Neural progenitor cell (in vitro differentiated cells): ENCODE measurements around the gene PLEKHA6. TPM values are rescaled to one million over a fixed set of nuclear protein-coding genes. Genes with fewer than 3 reads are reported as not detected.

Experiments
- DNase-seq: peaks from one replicate; pipeline ENCODE4 v3.0.0-alpha.2; 2016; ENCODE audit warnings: low spot score
- H2AFZ ChIP-seq: fragments of 200-600 bp; sonication (generic); replicated peaks from 2 replicates; pipeline ENCODE4 v1.6.1; 2016; ENCODE audit warnings: antibody characterized with exemption
- H3F3A ChIP-seq: fragments of 200-600 bp; sonication (generic); 2 replicates; pipeline ENCODE4 v1.6.1; 2016; ENCODE audit warnings: antibody characterized with exemption, low read depth
- H3K27ac ChIP-seq: fragments of 200-600 bp; sonication (generic); 2 replicates; pipeline ENCODE4 v1.5.1; 2016; ENCODE audit warnings: mild to moderate bottlenecking
- H3K27me3 ChIP-seq: fragments of 200-600 bp; sonication (generic); 2 replicates; pipeline ENCODE4 v1.6.1; 2016; ENCODE audit warnings: mild to moderate bottlenecking, moderate library complexity
- H3K36me3 ChIP-seq: fragments of 200-600 bp; sonication (generic); 2 replicates; pipeline ENCODE4 v1.5.1; 2016
- H3K4me1 ChIP-seq: fragments of 200-600 bp; sonication (generic); 2 replicates; pipeline ENCODE4 v1.6.1; 2016; ENCODE audit warnings: mixed run types
- H3K4me2 ChIP-seq: fragments of 200-600 bp; sonication (generic); 2 replicates; pipeline ENCODE4 v1.6.1; 2016
- H3K4me3 ChIP-seq: fragments of 200-600 bp; sonication (generic); 2 replicates; pipeline ENCODE4 v1.5.1; 2016
- H3K79me2 ChIP-seq: fragments of 200-600 bp; sonication (generic); 2 replicates; pipeline ENCODE4 v1.6.1; 2016; ENCODE audit warnings: low read depth
- H3K9ac ChIP-seq: fragments of 200-600 bp; sonication (generic); 2 replicates; pipeline ENCODE4 v1.6.1; 2016
- H3K9me3 ChIP-seq: fragments of 200-600 bp; sonication (generic); 2 replicates; pipeline ENCODE4 v1.5.1; 2016; ENCODE audit warnings: low read depth
- H4K20me1 ChIP-seq: fragments of 200-600 bp; sonication (generic); 2 replicates; pipeline ENCODE4 v1.6.1; 2016; ENCODE audit warnings: low read depth
- H3K27ac Mint-ChIP-seq: 3 replicates; pipeline ENCODE4 v1.8.0; 2021; ENCODE audit warnings: mixed read lengths
- H3K27me3 Mint-ChIP-seq: 2 replicates; pipeline ENCODE4 v1.8.0; 2022; ENCODE audit warnings: low read depth, mild to moderate bottlenecking, inconsistent platforms, moderate library complexity, mixed read lengths; ENCODE audit not compliant: insufficient read depth
- H3K36me3 Mint-ChIP-seq: 3 replicates; pipeline ENCODE4 v1.8.0; 2021; ENCODE audit warnings: mixed read lengths
- H3K4me1 Mint-ChIP-seq: 3 replicates; pipeline ENCODE4 v1.8.0; 2021; ENCODE audit warnings: mixed read lengths
- H3K4me3 Mint-ChIP-seq: 3 replicates; pipeline ENCODE4 v1.8.0; 2021; ENCODE audit warnings: mild to moderate bottlenecking, moderate library complexity, mixed read lengths
- H3K9me3 Mint-ChIP-seq: 3 replicates; pipeline ENCODE4 v1.8.0; 2020; ENCODE audit warnings: mixed read lengths
- CTCF ChIP-seq: fragments of 200-600 bp; sonication (generic); IDR thresholded peaks from 2 replicates; pipeline ENCODE4 v1.5.1; 2017; ENCODE audit warnings: antibody characterized with exemption, mild to moderate bottlenecking
- EZH2 ChIP-seq: fragments of 200-600 bp; sonication (generic); IDR thresholded peaks from 2 replicates; pipeline ENCODE4 v1.6.1; 2017; ENCODE audit warnings: antibody characterized with exemption, mild to moderate bottlenecking, moderate library complexity
- EZH2phosphoT487 ChIP-seq: fragments of 200-600 bp; sonication (generic); IDR thresholded peaks from 2 replicates; pipeline ENCODE4 v1.6.1; 2017; ENCODE audit warnings: antibody characterized with exemption
- total RNA-seq: library from RNA; depleted of rRNA; stranded (reverse); fragments of >200 nt; gene quantifications from 2 replicates; pipeline ENCODE4 v1.2.3, GENCODE V29; 2015; ENCODE audit warnings: low replicate concordance

Gene PLEKHA6
- total RNA-seq, 1 donor from 2014 or later: 0.58 TPM

- Histone ChIP-seq H4K20me1 (peaks cover 69% of the 10 kb centered on the region), H2AFZ (no peak overlapping the region), H3K4me1 (peaks cover 7% of the 10 kb centered on the region), H3K9me3 (no peaks in the 10 kb centered on the region), H3K36me3 (peaks cover 4% of the 10 kb centered on the region), H3K4me2 (peak overlapping the region; percentile 93), H3K79me2 (peaks cover 82% of the 10 kb centered on the region), H3K27ac (no peak overlapping the region), H3F3A (peaks cover 13% of the 10 kb centered on the region), H3K9ac (peak overlapping the region; percentile 33), H3K4me3 (peak overlapping the region; percentile 96), H3K27me3 (no peaks in the 10 kb centered on the region)
- TF ChIP-seq CTCF: no peak
- no peak for TF ChIP-seq EZH2
- no peak for TF ChIP-seq EZH2phosphoT487
- Mint-ChIP-seq H3K27me3 (peaks cover 2% of the 10 kb centered on the region), H3K36me3 (peaks cover 14% of the 10 kb centered on the region), H3K27ac (no peak overlapping the region), H3K4me1 (peaks cover 22% of the 10 kb centered on the region), H3K9me3 (no peaks in the 10 kb centered on the region), H3K4me3 (peak overlapping the region; percentile 99)
- DNase-seq: peak; percentile 47
Measured at GRCh38 chr1:204408074-204408507, 48.4 kb upstream of the PLEKHA6 start.

GRCh38 chr1:204407295-204407971 is 47.7 kb upstream of the PLEKHA6 start:
- no peaks in the 10 kb centered on the region for H3K27me3 ChIP-seq
- no peak overlapping the region for H2AFZ ChIP-seq
- no peaks in the 10 kb centered on the region for H3K9me3 ChIP-seq
- H3K79me2 ChIP-seq: peaks cover 82% of the 10 kb centered on the region
- peaks cover 2% of the 10 kb centered on the region for H3K27me3 Mint-ChIP-seq
- H4K20me1 ChIP-seq: peaks cover 69% of the 10 kb centered on the region
- H3K27ac Mint-ChIP-seq: no peak overlapping the region
- H3K4me1 Mint-ChIP-seq: peaks cover 19% of the 10 kb centered on the region
- H3K4me2 ChIP-seq: peak overlapping the region; percentile 93
- peaks cover 4% of the 10 kb centered on the region for H3K36me3 ChIP-seq
- H3K4me1 ChIP-seq: peaks cover 7% of the 10 kb centered on the region
- H3K36me3 Mint-ChIP-seq: peaks cover 14% of the 10 kb centered on the region
- H3K9me3 Mint-ChIP-seq: no peaks in the 10 kb centered on the region
- TF ChIP-seq CTCF (no peak), EZH2 (no peak), EZH2phosphoT487 (no peak)
- peaks cover 11% of the 10 kb centered on the region for H3F3A ChIP-seq
- H3K4me3 ChIP-seq: peak overlapping the region; percentile 96
- H3K4me3 Mint-ChIP-seq: peak overlapping the region; percentile 99
- no peak overlapping the region for H3K27ac ChIP-seq
- no peak for DNase-seq
- peak overlapping the region; percentile 15 for H3K9ac ChIP-seq

- TF ChIP-seq EZH2: no peak
- no peak for TF ChIP-seq EZH2phosphoT487
- no peak for TF ChIP-seq CTCF
- Histone ChIP-seq H3K27ac (no peak overlapping the region), H2AFZ (no peak overlapping the region), H3K9ac (no peak overlapping the region), H3K4me2 (peak overlapping the region; percentile 93), H3K27me3 (no peaks in the 10 kb centered on the region), H3K36me3 (peaks cover 4% of the 10 kb centered on the region), H3K4me3 (peak overlapping the region; percentile 96), H3F3A (peaks cover 10% of the 10 kb centered on the region), H3K79me2 (peaks cover 82% of the 10 kb centered on the region), H4K20me1 (peaks cover 69% of the 10 kb centered on the region), H3K9me3 (no peaks in the 10 kb centered on the region), H3K4me1 (peaks cover 7% of the 10 kb centered on the region)
- DNase-seq: no peak
- Mint-ChIP-seq H3K36me3 (peaks cover 14% of the 10 kb centered on the region), H3K4me1 (peaks cover 19% of the 10 kb centered on the region), H3K27me3 (peaks cover 2% of the 10 kb centered on the region), H3K27ac (no peak overlapping the region), H3K4me3 (peak overlapping the region; percentile 99), H3K9me3 (no peaks in the 10 kb centered on the region)
Measured at GRCh38 chr1:204406621-204407020, 46.9 kb upstream of the PLEKHA6 start.
